Muscle layer of duodenum (tissue), 2 donors: ENCODE data around the gene NMNAT2.

Source experiments
- H3K27ac ChIP-seq: one replicate; pipeline ENCODE4 v1.7.0; 2013; ENCODE audit warnings: mild to moderate bottlenecking, low read length
- H3K27me3 ChIP-seq: one replicate; pipeline ENCODE4 v1.7.0; 2013; ENCODE audit warnings: low read depth, mild to moderate bottlenecking, control low read depth, low read length
- H3K36me3 ChIP-seq, 2 donors: one replicate each; pipeline ENCODE4 v1.7.0; 2013; ENCODE audit warnings: low read length in 2 of 2, control low read depth in 1 of 2, mild to moderate bottlenecking in 1 of 2; ENCODE audit not compliant: insufficient read depth in 2 of 2, control insufficient read depth in 1 of 2
- H3K4me1 ChIP-seq, 2 donors: one replicate each; pipeline ENCODE4 v1.7.0; 2013; ENCODE audit warnings: low read length in 2 of 2, mild to moderate bottlenecking in 2 of 2, control low read depth in 1 of 2, moderate library complexity in 1 of 2; ENCODE audit not compliant: insufficient read depth in 2 of 2, control insufficient read depth in 1 of 2
- H3K4me3 ChIP-seq, 2 donors: one replicate each; pipeline ENCODE4 v1.7.0; 2013; ENCODE audit warnings: low read length in 2 of 2, low read depth in 1 of 2, mild to moderate bottlenecking in 1 of 2
- H3K9me3 ChIP-seq, 2 donors: one replicate each; pipeline ENCODE4 v1.7.0; 2013; ENCODE audit warnings: low read length in 2 of 2, control low read depth in 1 of 2, mild to moderate bottlenecking in 1 of 2; ENCODE audit not compliant: control insufficient read depth in 1 of 2
- donor health status: healthy.

The NMNAT2 gene

GRCh38 chr1:183308719-183309118 lies 109.5 kb downstream of the NMNAT2 start:
- Histone ChIP-seq H3K4me1 (peaks cover 0 to 9% of the 10 kb centered on the region in 2 donors), H3K9me3 (no peaks in the 10 kb centered on the region), H3K27ac (no peak overlapping the region), H3K4me3 (no peak overlapping the region), H3K27me3 (no peaks in the 10 kb centered on the region), H3K36me3 (no peaks in the 10 kb centered on the region)

- no peak overlapping the region for H3K4me3 ChIP-seq
- no peak overlapping the region for H3K27ac ChIP-seq
- no peaks in the 10 kb centered on the region for H3K9me3 ChIP-seq
- H3K4me1 ChIP-seq: peaks cover 4 to 22% of the 10 kb centered on the region in 2 donors
- H3K27me3 ChIP-seq: no peaks in the 10 kb centered on the region
- H3K36me3 ChIP-seq: no peaks in the 10 kb centered on the region
These were observed 111.7 kb downstream of the NMNAT2 start for GRCh38 chr1:183306317-183307042.

GRCh38 chr1:183304440-183305107 lies 113.6 kb downstream of the NMNAT2 start:
- Histone ChIP-seq H3K27me3 (no peaks in the 10 kb centered on the region), H3K27ac (no peak overlapping the region), H3K4me1 (peaks cover 4 to 22% of the 10 kb centered on the region in 2 donors), H3K36me3 (no peaks in the 10 kb centered on the region), H3K4me3 (no peak overlapping the region), H3K9me3 (no peaks in the 10 kb centered on the region)

DNA sequence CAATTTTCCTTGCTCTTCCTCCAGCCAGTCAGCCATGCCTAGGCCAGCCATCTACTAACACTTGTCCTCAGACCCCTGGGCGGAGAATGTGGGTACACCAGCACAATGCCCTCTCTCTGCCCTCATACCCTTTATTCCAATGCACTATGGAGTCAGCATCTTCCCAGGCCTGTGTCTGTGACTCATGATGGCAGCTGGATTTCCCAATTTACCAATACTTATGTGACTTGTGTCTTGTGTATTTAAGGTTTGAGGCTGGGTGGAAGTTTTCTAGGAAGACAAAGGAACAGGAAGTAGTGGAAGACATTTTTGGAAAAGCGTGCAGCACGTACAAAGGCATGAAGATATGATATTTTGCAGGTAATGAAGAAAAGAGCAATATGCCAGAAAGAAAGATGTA lies 114.3 kb downstream of the NMNAT2 start:
- peaks cover 4 to 22% of the 10 kb centered on the region in 2 donors for H3K4me1 ChIP-seq
- peak overlapping the region; percentile 64 for H3K27ac ChIP-seq
- H3K4me3 ChIP-seq: no peak overlapping the region
- H3K36me3 ChIP-seq: no peaks in the 10 kb centered on the region
- no peaks in the 10 kb centered on the region for H3K27me3 ChIP-seq
- no peaks in the 10 kb centered on the region for H3K9me3 ChIP-seq

GRCh38 chr1:183303323-183303645 lies 114.9 kb downstream of the NMNAT2 start:
- H3K36me3 ChIP-seq: no peaks in the 10 kb centered on the region
- H3K4me1 ChIP-seq: peaks cover 4 to 22% of the 10 kb centered on the region in 2 donors
- peak overlapping the region; percentile 64 for H3K27ac ChIP-seq
- H3K4me3 ChIP-seq: no peak overlapping the region
- no peaks in the 10 kb centered on the region for H3K27me3 ChIP-seq
- no peaks in the 10 kb centered on the region for H3K9me3 ChIP-seq

GRCh38 chr1:183302452-183303322 lies 115.5 kb downstream of the NMNAT2 start:
- Histone ChIP-seq H3K36me3 (no peaks in the 10 kb centered on the region), H3K4me1 (peaks cover 4 to 22% of the 10 kb centered on the region in 2 donors), H3K27ac (peak overlapping the region; percentile 64), H3K9me3 (no peaks in the 10 kb centered on the region), H3K4me3 (no peak overlapping the region), H3K27me3 (no peaks in the 10 kb centered on the region)

- no peaks in the 10 kb centered on the region for H3K9me3 ChIP-seq
- H3K27ac ChIP-seq: no peak overlapping the region
- H3K4me3 ChIP-seq: no peak overlapping the region
- no peaks in the 10 kb centered on the region for H3K27me3 ChIP-seq
- peaks cover 4 to 15% of the 10 kb centered on the region in 2 donors for H3K4me1 ChIP-seq
- no peaks in the 10 kb centered on the region for H3K36me3 ChIP-seq
These were observed 116.9 kb downstream of the NMNAT2 start for GRCh38 chr1:183301239-183301638.

DNA sequence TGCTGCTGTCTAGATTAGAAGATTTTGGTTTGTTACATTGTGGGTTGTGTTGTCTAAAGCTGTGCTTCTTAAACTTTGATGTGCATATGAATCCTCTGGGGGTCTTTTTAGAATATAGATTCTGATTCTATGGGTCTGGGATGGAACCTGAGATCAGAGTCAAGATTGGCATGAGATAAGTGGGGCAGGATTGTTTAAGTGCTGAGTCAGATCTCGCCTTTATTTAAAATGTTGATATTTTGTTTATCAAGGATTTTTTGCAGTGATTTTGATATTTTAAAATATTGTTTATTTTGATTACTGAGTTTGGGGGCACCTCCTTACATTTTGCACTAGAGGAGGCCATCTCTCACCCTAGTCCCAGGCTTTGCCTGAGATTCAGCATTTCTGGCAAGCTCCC lies 117.4 kb downstream of the NMNAT2 start:
- no peaks in the 10 kb centered on the region for H3K27me3 ChIP-seq
- H3K4me3 ChIP-seq: no peak overlapping the region
- H3K4me1 ChIP-seq: peaks cover 4 to 13% of the 10 kb centered on the region in 2 donors
- H3K27ac ChIP-seq: no peak overlapping the region
- no peaks in the 10 kb centered on the region for H3K9me3 ChIP-seq
- H3K36me3 ChIP-seq: no peaks in the 10 kb centered on the region

GRCh38 chr1:183300395-183300794 lies 117.8 kb downstream of the NMNAT2 start:
- H3K27ac ChIP-seq: no peak overlapping the region

GRCh38 chr1:183296782-183297181 lies 121.4 kb downstream of the NMNAT2 start:
- Histone ChIP-seq H3K9me3 (no peaks in the 10 kb centered on the region), H3K4me3 (no peak overlapping the region), H3K36me3 (no peaks in the 10 kb centered on the region), H3K27ac (no peak overlapping the region), H3K4me1 (peaks cover 0 to 3% of the 10 kb centered on the region in 2 donors), H3K27me3 (no peaks in the 10 kb centered on the region)

More at GRCh38 chr1:183300395-183300794, 117.8 kb downstream of the NMNAT2 start:
- Histone ChIP-seq H3K4me1 (peaks cover 4 to 13% of the 10 kb centered on the region in 2 donors), H3K36me3 (no peaks in the 10 kb centered on the region), H3K9me3 (no peaks in the 10 kb centered on the region), H3K4me3 (no peak overlapping the region), H3K27me3 (no peaks in the 10 kb centered on the region)

- Histone ChIP-seq H3K36me3 (no peaks in the 10 kb centered on the region), H3K9me3 (no peaks in the 10 kb centered on the region), H3K4me3 (no peak overlapping the region), H3K27ac (no peak overlapping the region), H3K4me1 (peaks cover 0 to 10% of the 10 kb centered on the region in 2 donors), H3K27me3 (no peaks in the 10 kb centered on the region)
These were observed 122.7 kb downstream of the NMNAT2 start for GRCh38 chr1:183295521-183295920.
